Sigmoid colon (tissue), 7 donors: ENCODE data around the gene TLCD4. TPM values are rescaled to one million over a fixed set of nuclear protein-coding genes. Genes with fewer than 3 reads are reported as not detected.

ENCODE experiments used
- DNase-seq: peaks from one replicate; pipeline ENCODE4 v3.0.0-alpha.2; 2019
- H3K27ac ChIP-seq, 4 donors: fragments of 200-600 bp; sonication (generic); one replicate each; pipeline ENCODE4 v1.5.1; 2016 to 2019; ENCODE audit warnings: mild to moderate bottlenecking in 1 of 4
- H3K27me3 ChIP-seq, 3 donors: fragments of 200-600 bp; sonication (generic); one replicate each; pipeline ENCODE4 v1.5.1; 2019; ENCODE audit warnings: mild to moderate bottlenecking in 1 of 3
- H3K36me3 ChIP-seq, 4 donors: fragments of 200-600 bp; sonication (generic); one replicate each; pipeline ENCODE4 v1.5.1; 2016 to 2019
- H3K4me1 ChIP-seq, 4 donors: fragments of 200-600 bp; sonication (generic); one replicate each; pipeline ENCODE4 v1.5.1; 2017 to 2019
- H3K4me3 ChIP-seq, 4 donors: fragments of 200-600 bp; sonication (generic); one replicate each; pipeline ENCODE4 v1.5.1; 2017 to 2019; ENCODE audit warnings: mild to moderate bottlenecking in 2 of 4, moderate library complexity in 1 of 4
- H3K9me3 ChIP-seq, 4 donors: fragments of 200-600 bp in 3 of 4; sonication (generic) in 3 of 4; one replicate each; pipeline versions ENCODE4 v1.5.1 to v1.6.1; 2013 to 2019
- CTCF ChIP-seq, 4 experiments: fragments of 450-650 bp in 3 of 4; fragments of 200-600 bp in 1 of 4; IDR thresholded peaks; one replicate each; pipeline ENCODE4 v1.5.1; 2016 to 2019; ENCODE audit warnings: antibody characterized with exemption in 4 of 4, mild to moderate bottlenecking in 3 of 4, moderate library complexity in 2 of 4
- EP300 ChIP-seq, 4 donors: sonication (generic); formaldehyde crosslinking; IDR thresholded peaks; one replicate each; pipeline ENCODE4 v1.6.1; 2017; ENCODE audit warnings: antibody characterized with exemption in 4 of 4
- POLR2A ChIP-seq, 2 donors: fragments of 450-650 bp; IDR thresholded peaks; one replicate each; pipeline ENCODE4 v1.6.1; 2016; ENCODE audit warnings: antibody characterized with exemption in 2 of 2, mild to moderate bottlenecking in 2 of 2, moderate library complexity in 2 of 2
- POLR2AphosphoS5 ChIP-seq, 4 donors: sonication (generic); formaldehyde crosslinking; IDR thresholded peaks; one replicate each; pipeline ENCODE4 v1.6.1; 2017; ENCODE audit warnings: antibody characterized with exemption in 4 of 4
- WGBS, 2 donors: extraction: QIAGEN DNeasy Blood & Tissue Kit; methylation state at CpG; one replicate each; pipeline ENCODE4 v1.1.7; 2013; 5-methylcytosine and 5-hydroxymethylcytosine counted together
- intact Hi-C: fragments of 100-400 bp; cut with DNase I; formaldehyde crosslinking; loops from one replicate; pipeline ENCODE4 v1.15.1; 2023
- polyA plus RNA-seq, 3 donors: library from polyadenylated mRNA; stranded (reverse); fragments of 200-250 nt; gene quantifications; one replicate each; pipeline ENCODE4 v1.2.3, GENCODE V29; 2013
- total RNA-seq, 4 donors: library from RNA; depleted of rRNA; stranded (reverse); fragments of >200 nt; gene quantifications; one replicate each; pipeline ENCODE4 v1.1.0, GENCODE V29; 2016
- donor health status: healthy with polysubstance abuse.
- donor health status: Bipolar disorder and iron deficiency.
- donor health status: healthy.

TLCD4 gene
- total and polyA plus RNA-seq, 7 donors = 10.5 to 29.1 (median 12.1) TPM

GRCh38 chr1:95071539-95071938, 45.6 kb upstream of the TLCD4 start:
- Histone ChIP-seq H3K27me3 (no peaks in the 10 kb centered on the region), H3K4me1 (peaks cover 0 to 14% (median 10%) of the 10 kb centered on the region in 4 donors), H3K4me3 (peak overlapping the region in 1 of 4 donors; percentile 59), H3K36me3 (no peaks in the 10 kb centered on the region), H3K9me3 (no peaks in the 10 kb centered on the region), H3K27ac (peak overlapping the region in 1 of 4 donors; percentile 86)
- DNase-seq = no peak
- intact Hi-C loops = no loop called here
- TF ChIP-seq POLR2A (IDR thresholded peaks at IDR 0.05) (no peak), CTCF (IDR thresholded peaks at IDR 0.05) (no peak), POLR2AphosphoS5 (IDR thresholded peaks at IDR 0.05) (no peak), EP300 (IDR thresholded peaks at IDR 0.05) (no peak)
- WGBS, 2 donors = 68 to 75% methylated on average over 2 of the region's 2 CpGs

- Histone ChIP-seq H3K27me3 (no peaks in the 10 kb centered on the region), H3K36me3 (no peaks in the 10 kb centered on the region), H3K4me1 (peaks cover 0 to 14% (median 10%) of the 10 kb centered on the region in 4 donors), H3K27ac (peak overlapping the region; percentile 86 to 93 (median 92)), H3K4me3 (peak overlapping the region; percentile 59 to 76 (median 73)), H3K9me3 (no peaks in the 10 kb centered on the region)
- whole genome bisulfite sequencing, 2 donors = 5 to 14% methylated on average over 7 of the region's 7 CpGs
- no peak for DNase-seq
- intact Hi-C loops = loop anchor here (2.0 kb wide), 1 partner anchor 45 kb away; the partner anchor contains the start of gene TLCD4
- TF ChIP-seq CTCF (IDR thresholded peaks at IDR 0.05) (no peak), POLR2A (IDR thresholded peaks at IDR 0.05) (no peak), POLR2AphosphoS5 (IDR thresholded peaks at IDR 0.05) (no peak), EP300 (IDR thresholded peaks at IDR 0.05) (no peak)
Measured at GRCh38 chr1:95072117-95072516, 45.0 kb upstream of the TLCD4 start.

GRCh38 chr1:95072532-95073419, 44.4 kb upstream of the TLCD4 start, which contains the start of gene ALG14:
TSS of gene ALG14 (minus strand) at chr1:95072951. CDS start at chr1:95072898, 53 bp downstream.
- 0% methylated on average over 53 of the region's 53 CpGs for whole genome bisulfite sequencing, 2 donors
- peak; percentile 97 for DNase-seq
- peak within 1 kb of the TSS; percentile 59 to 76 (median 73) for H3K4me3 ChIP-seq
- peak; percentile 89 to 98 (median 95) for TF ChIP-seq POLR2AphosphoS5 (IDR thresholded peaks at IDR 0.05)
- no peak for TF ChIP-seq CTCF (IDR thresholded peaks at IDR 0.05)
- TF ChIP-seq POLR2A (IDR thresholded peaks at IDR 0.05) = peak; percentile 85 to 93
- no peak for TF ChIP-seq EP300 (IDR thresholded peaks at IDR 0.05)
- H3K27ac ChIP-seq = peak within 1 kb of the TSS; percentile 86 to 93 (median 92)
- H3K9me3 ChIP-seq = no peaks in the 10 kb centered on the region
- no peaks in the 10 kb centered on the region for H3K36me3 ChIP-seq
- intact Hi-C loops = loop anchor here (1.0 to 2.0 kb wide), 2 partner anchors 44 to 162 kb away; partner anchors contain the start of genes RWDD3 and TLCD4
- H3K4me1 ChIP-seq = peaks cover 0 to 14% (median 10%) of the 10 kb centered on the region in 4 donors
- no peaks in the 10 kb centered on the region for H3K27me3 ChIP-seq

GRCh38 chr1:95073446-95073845, 43.7 kb upstream of the TLCD4 start:
- WGBS, 2 donors = 3 to 18% methylated on average over 3 of the region's 3 CpGs
- intact Hi-C loops = loop anchor here (1.0 to 2.0 kb wide), 2 partner anchors 43 to 161 kb away; partner anchors contain the start of genes RWDD3 and TLCD4
- no peaks in the 10 kb centered on the region for H3K9me3 ChIP-seq
- H3K27me3 ChIP-seq = no peaks in the 10 kb centered on the region
- DNase-seq = no peak
- peak overlapping the region; percentile 86 to 93 (median 92) for H3K27ac ChIP-seq
- H3K4me1 ChIP-seq = peaks cover 0 to 14% (median 10%) of the 10 kb centered on the region in 4 donors
- peak overlapping the region; percentile 59 to 76 (median 73) for H3K4me3 ChIP-seq
- no peaks in the 10 kb centered on the region for H3K36me3 ChIP-seq
- TF ChIP-seq POLR2AphosphoS5 (IDR thresholded peaks at IDR 0.05) = no peak
- TF ChIP-seq POLR2A (IDR thresholded peaks at IDR 0.05) = no peak
- TF ChIP-seq EP300 (IDR thresholded peaks at IDR 0.05) = no peak
- TF ChIP-seq CTCF (IDR thresholded peaks at IDR 0.05) = no peak
